LHCN-M2 (cell line): ENCODE data around the gene SNRPN. TPM values are rescaled to one million over a fixed set of nuclear protein-coding genes. Genes with fewer than 3 reads are reported as not detected.
"Not testable (repeated sequence)": the region's sequence is repeated elsewhere in the genome, so short reads cannot be mapped to it uniquely, and the experiment has no call there.

ENCODE experiments used
- DNase-seq: peaks from one replicate; pipeline ENCODE4 v3.0.0-alpha.2; 2012; ENCODE audit warnings: low read depth
- total RNA-seq: library from RNA; depleted of rRNA; stranded (reverse); fragments of >200 nt; gene quantifications from 2 replicates; pipeline ENCODE4 v1.2.3, GENCODE V29; 2014; rRNA removed

The SNRPN gene
- total RNA-seq, 1 experiment from 2014 or later = 178 TPM

DNA sequence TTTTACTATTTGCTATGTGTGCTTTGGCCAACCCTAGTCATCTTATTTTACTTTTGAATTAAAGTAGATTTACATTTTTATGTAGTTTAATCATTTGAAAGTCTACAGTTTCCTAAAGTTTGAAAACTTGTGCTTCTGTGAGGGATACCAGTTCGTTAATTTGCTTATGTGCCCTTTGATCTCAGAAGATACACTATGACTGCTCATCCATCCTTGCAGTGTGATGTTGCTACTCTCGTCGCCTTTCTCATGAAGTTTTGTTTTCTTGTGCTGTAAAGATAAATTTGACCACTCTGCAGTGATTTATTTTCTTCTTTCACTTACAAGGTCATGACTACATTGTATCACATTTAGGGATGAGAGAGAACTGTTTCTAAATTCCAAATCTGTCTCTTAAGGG, 16.3 kb downstream of the SNRPN start:
- DNase-seq = no peak

DNA sequence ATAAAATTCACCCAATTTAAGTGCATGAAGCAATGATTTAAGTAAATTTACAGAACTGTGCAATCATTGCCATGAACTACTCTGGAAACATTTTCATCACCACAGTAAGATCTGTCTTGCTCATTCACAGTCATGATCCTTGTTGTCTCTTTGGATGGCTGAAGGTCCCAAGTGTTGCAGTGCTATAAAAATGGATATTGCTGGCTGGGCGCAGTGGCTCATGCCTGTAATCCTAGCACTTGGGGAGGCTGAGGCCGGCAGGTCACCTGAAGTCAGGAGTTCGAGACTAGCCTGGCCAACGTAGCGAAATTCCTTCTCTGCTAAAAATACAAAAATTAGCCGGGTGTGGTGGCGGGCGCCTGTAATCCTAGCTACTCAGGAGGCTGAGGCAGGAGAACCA, 17.0 kb downstream of the SNRPN start:
- DNase-seq = no peak

DNA sequence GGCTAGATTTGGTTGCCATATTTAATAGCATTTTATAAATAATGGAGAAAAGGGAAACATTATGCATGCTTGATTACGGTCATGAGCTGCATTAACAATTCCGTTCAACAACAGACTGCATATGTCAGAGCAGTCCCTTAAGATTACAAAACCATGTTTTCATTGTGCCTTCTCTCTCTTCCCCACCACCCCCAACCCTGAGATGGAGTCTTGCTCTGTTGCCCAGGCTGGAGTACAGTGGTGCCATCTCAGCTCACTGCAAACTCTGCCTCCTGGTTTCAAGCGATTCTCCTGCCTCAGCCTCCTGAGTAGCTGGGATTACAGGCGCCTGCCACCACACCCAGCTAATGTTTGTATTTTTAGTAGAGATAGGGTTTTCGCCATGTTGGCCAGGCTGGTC, 17.9 kb downstream of the SNRPN start:
- not testable (repeated sequence) for DNase-seq

DNA sequence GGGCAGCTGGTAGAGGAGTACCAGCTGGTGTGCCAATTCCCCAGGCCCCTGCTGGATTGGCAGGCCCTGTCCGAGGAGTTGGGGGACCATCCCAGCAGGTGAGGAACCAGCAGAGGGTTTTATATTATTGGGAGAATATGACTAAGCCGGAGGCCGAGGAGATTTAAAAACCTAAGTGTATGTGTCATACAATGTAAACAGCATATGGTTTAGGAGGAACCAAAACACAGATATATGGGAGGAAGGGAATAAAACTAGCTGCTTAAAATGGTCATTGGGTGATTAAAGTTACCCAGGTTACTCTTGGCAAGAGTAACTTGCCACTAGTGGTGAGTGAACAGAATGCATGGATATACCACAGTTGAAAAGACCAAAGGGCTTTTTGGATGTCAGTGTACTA, 22.1 kb downstream of the SNRPN start:
- no peak for DNase-seq

DNA sequence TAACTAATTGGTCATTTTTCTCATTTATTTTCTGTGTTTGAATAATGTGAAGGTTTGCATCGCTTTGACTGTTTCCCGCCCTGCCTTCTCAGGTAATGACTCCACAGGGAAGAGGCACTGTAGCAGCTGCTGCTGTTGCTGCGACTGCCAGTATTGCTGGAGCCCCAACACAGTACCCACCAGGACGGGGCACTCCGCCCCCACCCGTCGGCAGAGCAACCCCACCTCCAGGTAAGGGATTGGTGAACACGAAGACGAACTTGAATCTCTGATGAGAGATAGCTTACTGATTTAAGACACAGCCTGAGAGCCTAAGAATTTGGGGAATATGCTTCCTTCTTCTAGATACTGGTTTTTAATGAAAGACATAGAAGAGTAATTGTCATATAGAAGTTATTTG, 22.9 kb downstream of the SNRPN start:
- DNase-seq = no peak

DNA sequence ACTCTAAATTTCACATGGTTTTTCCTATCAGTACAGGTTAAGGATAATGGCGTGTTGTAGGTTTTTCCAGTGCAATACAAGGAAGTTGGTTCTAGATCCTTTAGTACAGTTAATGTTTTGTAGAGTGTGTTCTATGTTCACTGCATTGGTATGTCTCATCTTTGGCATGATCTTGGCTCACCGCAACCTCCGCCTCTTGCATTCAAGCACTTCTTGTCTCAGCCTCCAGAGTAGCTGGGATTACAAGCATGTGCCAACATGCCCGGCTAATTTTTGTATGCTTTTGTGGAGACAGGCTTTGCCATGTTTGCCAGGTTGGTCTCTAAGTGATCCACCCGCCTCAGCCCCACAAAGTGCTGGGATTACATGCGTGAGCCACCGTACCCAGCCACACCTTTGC, 30.4 kb downstream of the SNRPN start:
- DNase-seq = no peak

DNA sequence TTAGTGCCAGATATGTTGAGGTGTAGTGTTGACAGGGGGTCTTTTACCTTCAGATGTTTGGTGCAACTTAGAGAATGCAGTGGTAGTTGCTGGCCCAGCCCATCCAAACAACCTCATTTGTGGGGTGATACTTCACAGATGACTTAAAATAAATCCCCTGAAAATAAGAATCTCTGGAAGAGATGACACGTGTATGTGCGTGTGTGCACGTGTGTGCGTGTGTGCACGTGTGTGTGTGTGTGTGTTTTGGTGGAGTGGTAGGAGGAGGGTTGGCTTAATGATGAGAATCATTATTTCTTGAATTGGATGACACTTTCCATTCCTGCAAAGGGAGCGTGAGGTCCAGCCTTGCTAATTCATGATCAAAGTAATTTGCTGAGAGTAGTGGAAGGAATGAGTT, 31.9 kb downstream of the SNRPN start:
- no peak for DNase-seq

DNA sequence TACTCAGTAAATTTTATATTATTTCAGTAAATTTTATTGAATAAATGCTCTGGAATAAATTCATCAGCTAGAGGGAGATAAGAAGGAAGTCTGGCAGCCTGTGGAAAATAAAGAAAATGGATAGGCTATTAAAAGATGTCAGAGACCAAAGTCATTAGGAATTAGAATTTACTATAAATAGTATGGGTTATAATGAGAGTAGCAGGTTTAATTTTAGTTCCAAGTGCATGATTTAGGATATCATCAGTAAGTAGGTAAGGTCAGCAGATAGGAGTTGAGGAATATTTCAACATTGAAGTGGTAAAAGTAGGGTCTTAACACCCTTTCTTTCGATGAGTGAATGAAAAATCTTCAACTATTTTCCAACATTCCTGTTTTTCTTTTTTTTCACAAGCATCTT, 64.6 kb downstream of the SNRPN start:
- no peak for DNase-seq

DNA sequence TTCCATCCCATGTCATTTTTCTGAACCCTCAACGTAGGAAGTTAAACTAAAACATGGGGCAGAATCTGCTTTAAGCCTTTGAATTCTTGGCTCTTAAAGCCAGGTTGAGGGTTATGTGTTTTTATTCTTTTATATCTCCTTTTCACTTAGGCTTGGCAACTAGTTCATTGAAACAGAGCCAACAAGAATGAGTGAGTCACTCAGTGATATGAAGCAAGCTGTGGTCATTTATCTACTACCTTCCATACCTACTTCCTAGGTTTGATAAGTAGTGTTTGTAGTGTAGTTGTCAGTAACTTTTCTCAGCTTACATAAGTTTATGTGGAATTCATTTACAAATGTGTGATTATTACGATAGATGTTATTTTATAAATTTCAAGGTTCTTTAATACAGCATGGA, 67.4 kb downstream of the SNRPN start:
- DNase-seq = peak; percentile 25

Other genes with a start within 250 kb of the SNRPN start
- gene SNURF, start within 50 bp of the SNRPN start, total RNA-seq = 5.4 and 7.5 TPM in 2 replicates